Activated effector memory CD4-positive, alpha-beta T cell treated with anti-CD3 and anti-CD28 coated beads, Interleukin-2, amount 50 U/mL, for 16 hours (primary cell): ENCODE measurements around the gene CTSO.

Experiments used
- DNase-seq: peaks from one replicate; pipeline ENCODE4 v3.0.0-alpha.2; 2020

CTSO gene, protein sequence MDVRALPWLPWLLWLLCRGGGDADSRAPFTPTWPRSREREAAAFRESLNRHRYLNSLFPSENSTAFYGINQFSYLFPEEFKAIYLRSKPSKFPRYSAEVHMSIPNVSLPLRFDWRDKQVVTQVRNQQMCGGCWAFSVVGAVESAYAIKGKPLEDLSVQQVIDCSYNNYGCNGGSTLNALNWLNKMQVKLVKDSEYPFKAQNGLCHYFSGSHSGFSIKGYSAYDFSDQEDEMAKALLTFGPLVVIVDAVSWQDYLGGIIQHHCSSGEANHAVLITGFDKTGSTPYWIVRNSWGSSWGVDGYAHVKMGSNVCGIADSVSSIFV

DNA sequence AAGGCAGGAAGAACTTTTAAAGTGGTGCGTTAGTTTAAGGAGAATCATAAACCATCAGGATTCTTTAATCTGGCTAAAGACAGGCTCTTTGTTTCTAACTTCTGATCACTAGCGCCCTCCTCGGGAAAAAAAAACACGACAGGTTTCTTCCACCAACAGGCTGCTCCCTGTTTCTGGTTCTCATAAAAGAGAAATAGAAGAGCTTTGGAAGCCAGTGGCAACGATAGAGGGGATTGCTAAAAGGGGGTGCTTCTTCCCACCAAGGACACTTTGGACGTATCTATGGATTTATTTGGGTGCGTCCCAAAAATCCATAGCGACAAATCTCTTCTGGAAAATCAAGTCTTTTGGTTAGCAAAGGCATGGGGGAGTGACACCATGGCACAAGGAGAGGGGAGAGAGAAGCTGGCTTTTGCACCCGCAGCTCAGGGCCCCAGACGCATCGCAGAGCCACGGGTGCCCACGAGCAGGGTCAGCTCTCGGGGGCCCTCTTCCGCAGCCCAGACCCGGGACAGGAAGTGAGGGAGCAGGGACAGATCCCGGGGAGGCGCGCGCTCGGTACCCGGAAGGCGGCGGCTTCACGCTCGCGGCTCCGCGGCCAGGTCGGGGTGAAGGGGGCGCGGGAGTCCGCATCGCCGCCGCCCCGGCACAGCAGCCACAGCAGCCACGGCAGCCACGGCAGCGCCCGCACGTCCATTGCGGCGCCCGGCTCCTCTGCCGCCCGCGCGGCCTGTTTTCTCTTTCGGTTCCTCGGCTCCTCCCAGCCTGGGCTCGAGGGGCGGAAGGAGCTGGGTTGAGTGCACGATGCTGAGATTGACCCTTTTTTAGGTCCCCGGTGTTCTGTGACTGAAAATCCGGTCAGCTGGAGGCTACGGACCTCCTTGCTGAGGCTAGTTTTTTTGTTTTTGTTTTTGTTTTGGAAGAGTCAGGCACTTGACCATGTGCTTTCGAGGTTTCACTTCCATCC lies at the start of gene CTSO:
Gene CTSO, minus strand, starts transcription at position 716 of the 967 bp plus-strand sequence. Its CDS starts 19 bp downstream, at position 697.
- peak; percentile 89 for DNase-seq

DNA sequence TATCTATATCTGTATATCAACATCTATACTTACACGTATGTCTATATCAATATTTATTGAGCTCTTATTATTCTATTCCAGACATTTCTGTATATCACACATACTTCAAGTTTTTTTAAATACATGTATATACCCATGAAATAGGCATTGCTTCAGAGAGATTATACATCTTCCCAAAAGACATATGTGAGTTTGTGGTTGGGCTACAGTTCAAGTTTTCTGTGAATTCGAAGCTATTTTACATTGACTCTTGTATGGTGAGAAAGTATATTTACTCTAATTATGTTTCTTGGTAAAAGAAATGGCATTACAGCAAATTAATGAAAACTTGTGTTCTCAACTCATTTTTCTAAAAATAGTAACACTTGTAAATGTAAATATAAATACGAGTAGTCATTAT lies 46.8 kb upstream of the CTSO start:
- no peak for DNase-seq

DNA sequence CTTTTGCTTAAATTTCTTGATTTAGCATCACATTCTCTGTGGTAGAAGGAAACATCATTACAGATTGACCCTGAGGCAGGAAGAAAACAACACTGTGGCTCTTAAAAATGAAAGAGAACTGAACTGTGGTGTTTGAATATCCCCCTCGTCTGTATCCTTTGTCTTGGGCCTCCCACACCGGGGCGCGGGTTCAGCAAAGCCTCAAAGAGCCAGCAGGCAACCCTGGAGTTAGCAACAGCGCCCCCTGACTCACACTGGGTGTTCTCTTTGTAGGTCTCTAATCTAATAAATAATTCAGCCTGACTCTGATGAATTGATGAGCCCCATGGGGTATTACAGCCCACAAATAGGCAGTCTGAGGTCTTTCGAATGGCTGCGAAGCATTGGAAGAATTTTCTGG lies 46.1 kb upstream of the CTSO start:
- no peak for DNase-seq

DNA sequence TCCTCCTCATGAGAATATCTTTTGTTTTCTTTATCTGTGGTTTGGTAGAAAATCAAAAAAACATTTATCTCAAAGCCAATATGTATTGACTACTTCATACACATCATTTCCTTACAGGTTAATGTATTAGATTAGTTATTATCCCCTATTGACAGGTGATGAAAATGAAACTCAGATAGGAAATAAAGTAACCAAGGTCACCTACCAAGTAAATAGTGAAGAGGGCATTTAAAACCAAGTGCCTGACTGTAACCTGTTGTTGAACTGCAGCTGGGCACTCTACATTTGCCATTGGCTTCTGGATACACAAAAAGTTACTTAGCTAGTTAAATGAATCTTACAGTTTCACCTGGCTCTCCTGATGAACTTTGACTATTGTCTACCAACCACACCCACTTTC lies 41.4 kb upstream of the CTSO start:
- no peak for DNase-seq

DNA sequence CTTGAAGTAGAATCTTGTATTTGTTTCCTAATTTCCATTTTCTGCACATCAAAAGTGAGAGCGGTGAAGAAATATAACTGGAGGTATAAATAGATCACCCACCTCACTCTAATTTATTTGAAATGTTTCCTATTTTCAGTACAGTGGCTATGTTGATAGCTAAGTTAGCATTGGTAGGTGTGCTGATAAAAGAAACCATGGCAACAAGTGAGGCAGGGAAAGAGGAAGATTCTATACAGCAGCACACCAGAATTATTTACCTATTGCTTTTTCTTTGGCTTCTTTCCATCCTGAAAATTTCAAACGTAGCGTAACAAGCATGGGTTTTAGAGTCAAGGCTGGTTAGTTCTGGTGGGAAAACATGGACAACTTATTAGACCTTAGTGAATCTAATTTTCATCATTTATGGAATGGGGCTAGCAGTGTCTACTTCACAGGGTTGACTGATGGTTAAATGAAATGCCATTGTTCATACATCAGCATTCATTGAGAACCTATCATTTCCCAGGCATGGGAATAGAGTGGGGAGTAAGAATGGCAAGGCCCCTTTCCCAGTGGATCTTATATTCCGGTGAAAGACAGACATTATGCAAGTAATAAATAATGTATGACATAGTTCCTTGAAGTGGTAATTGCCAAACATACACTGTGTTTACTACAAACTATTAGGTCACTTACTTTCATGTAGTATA lies 30.6 kb upstream of the CTSO start:
- DNase-seq, result no peak

DNA sequence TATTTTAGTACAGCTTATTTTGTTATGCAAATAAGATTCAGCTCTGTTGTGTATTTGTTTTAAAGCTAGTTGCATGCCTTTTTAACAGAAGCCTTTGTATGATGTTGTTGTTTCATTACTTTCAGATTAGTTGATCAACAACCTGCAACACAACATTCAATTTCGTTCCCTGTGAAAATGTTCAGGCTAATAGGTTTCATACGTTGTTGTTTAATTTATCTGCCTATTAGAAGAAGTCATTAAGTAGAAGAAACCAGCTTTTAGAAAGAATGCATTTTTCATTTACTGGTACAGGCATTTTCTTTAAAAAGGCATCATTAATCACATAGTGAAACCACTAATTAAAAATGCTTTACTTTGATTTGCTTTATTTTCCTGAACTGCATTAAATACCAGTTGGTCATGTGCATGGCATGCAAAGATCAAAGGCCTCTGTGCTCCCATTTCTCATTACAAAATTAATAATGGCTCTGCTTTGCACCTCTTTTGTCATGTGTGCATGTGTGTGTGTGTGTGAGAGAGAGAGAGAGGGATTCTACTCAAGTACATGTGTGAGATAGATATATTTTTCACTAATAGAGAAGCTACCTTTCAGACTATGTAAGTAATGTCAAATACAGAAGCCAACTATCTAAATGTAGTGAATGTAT lies 29.2 kb upstream of the CTSO start:
- no peak for DNase-seq

DNA sequence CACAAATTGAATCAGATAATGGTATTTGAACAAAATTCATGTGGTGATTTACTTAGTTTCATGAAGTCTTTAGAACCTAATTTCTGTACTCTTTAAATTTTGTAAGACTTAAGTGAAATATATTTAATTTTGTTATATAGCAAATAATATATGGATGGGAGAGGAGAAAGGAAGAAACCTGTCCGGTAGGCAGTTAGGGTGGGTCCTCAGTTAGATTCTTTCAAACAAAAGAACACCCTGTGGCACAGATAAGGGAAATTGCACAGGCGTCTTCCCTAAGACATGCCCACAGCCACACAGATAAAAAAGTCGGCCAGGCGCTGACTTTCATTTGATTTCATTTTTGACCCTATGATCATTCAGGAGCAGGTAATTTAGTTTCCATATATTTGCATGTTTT lies 25.1 kb upstream of the CTSO start:
- DNase-seq, result no peak

DNA sequence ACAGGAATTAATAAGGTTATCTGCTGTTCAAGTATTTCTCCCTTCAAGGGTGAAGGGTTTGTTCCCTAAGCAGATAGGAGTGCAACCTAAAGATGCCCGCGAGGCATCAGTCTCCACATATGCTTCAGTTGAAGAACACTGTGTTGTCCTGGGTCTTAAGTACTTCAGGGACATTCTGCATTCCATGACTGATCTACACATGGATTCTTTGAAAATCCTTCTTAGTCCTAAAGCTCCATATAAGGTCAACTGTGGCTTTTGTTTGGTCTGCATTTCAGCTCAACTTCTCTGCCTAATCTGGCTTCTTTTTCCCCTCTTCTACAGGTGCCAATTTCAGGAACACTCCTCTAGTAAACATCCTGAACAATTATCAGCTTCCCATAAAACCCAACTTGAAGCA lies 21.8 kb upstream of the CTSO start:
- DNase-seq, result no peak

DNA sequence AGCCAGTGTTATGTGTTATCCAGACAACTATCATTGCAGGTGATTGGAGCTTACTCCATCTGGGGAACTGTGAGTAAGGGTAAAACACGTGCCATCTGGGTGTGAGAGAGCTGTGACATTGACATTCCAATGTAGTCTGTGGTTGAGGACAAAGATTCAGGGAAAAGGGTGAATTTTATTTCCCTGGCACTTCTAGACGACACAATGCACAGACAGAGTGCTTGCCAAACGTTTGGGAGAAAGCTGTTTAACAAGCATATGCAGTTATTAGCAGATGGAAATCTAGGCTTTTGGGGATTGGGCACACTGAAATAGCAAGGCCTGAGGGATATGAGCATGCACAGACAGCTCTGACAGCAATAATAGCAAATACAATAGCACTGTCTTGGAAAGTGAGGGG lies 21.3 kb upstream of the CTSO start:
- no peak for DNase-seq

DNA sequence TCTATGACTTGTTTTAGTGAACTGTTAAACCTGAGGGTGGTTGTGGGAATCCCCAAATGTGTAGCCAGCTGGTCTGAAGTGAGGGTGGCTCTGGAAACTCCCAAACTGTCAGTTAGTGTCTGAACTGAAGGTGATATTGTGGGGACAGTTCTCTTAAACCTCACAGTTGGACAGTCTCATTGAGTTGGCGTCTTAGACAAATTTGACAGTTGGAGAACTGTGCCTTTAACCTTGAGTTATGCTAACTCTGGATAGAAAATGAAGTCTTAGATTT lies 20.7 kb upstream of the CTSO start:
- no peak for DNase-seq

DNA sequence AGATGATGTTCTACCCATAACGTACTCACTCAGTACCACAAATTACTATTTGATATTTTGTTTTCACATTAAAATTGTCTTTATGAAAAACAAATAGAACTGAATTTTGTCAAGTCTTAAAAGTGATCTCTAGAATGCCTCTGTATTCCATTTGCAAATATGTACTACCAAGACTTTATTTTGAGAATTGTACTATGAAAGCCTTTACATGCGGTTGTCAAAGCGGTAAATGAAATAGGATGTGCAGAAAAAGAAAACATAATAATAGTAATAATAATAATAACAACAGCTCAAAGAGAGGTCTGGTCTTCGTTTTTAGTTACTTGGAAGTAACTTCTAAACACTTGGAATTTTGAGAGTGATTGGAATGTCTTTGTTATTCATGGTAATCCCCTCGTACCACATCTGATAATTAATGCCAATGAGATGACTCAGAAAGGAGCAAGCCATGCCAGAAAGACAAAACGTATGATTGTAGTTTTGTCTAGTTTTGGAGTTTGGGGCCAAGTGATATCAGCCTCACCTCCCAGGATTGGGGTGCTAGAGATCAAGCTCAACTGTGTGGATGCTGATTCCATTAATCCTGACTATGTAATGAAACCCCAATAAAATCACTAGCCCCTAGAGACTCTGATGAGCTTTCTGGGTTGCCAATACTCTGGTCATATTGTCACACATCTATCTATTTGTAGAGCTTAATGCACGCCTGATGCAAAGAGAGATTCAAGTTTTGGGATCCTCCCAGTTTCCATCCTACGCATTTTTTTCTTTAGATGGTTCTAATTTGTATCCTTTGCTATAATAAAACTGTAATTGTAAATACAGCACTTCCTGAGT lies 20.2 kb upstream of the CTSO start:
- DNase-seq, result no peak

DNA sequence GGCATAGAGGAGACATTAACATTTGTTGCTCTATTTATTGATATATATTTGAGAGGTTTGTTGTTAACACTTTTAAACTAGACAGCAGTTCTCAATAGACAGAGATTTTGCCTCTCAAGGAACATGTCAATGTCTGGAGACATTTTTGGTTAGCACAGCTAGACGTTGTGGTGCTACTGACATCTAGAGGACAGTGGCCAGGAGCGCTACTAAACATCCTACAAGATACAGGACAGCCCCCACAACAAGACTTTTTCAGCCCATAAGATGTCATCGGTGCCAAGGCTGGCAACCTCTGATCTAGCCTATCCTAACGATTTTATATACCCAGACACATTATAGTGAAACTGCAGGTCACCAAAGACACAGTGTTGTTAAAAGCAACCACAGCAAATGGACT lies 18.4 kb upstream of the CTSO start:
- no peak for DNase-seq

DNA sequence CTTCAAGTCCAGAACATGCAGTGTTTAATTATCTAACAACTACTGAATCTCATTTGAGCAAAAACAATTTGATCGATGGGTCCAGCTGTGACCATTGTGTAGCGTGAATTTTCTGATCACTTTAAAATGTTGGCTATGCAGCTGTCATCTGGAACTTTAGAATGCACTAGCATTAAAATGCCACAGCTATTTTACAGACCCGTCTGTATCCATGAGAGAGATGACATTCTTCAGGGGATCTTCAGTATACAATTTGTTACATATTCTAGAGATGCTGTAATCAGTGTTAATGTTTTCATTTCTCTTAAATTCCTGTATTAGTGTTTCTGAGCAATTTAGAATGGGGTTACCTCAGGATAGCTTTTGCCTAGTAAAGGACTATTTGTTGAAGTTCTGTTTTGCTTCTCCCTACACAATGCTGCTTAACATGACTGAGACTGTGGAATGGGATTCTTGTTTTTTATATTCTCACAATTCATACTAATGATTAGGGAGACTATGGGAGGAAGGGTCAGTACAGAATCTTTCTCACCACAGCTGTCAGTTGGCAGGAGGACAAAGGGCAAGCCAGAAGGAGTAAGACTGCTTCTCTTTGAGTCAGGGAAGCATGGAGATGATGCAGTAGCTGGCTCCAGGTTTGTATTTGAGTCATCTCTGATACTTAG lies 13.2 kb upstream of the CTSO start:
- no peak for DNase-seq

DNA sequence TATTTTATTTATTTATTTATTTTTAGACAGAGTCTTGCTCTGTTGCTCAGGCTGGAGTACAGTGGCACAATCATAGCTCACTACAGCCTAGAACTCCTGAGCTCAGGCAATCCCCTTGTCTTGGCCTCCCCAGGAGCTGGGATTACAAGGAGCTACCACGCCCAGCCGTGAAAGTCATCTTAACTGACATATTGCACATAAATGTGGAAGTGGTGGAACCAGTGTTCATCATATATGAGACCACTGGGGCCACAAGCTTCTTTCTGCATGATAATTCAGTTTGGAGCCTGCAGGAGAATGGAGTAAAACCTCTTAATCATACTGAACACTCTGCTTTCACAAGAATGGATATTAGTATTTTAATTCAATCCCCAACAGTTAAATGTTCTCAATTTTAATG lies 12.5 kb upstream of the CTSO start:
- DNase-seq, result no peak

DNA sequence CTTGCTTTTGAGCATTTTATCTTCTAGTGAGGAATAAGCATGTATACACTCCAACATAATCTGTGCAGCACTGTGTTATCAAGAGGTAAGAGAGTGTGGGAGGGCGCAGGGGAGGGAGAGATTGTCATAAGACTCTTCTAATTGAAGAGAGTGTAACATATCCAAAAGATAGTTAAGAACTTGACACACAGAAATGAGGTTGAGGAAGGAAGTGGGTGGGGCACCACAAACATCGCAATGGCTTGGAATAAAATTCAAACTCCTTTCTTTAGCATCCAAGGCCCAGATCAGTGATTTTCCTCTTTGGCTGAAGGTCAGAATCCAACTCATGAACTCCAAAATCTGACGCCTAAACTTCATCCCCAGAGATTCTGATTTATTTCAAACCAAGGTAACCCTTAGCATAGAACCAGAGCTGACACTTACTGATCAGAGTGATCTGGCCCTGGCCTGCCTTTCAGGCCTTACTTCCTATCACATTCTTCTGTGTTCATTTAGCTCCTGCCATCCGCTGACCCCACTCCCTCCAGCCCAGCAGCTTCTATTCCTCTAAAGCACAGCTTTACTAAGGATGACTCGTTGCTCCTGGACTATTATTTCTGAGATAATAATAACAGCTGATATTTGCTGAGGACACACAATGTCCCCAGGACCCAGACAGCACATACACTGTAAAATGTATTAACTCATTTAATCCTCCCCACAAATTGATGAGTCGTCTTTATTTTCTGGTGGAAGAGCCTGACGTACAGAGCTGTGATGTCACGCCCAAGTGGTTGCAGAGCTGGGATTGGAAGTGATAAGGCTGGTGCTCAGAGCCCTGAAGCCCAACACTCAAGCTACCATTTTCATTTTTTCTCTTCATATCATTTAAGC lies 10.6 kb upstream of the CTSO start:
- DNase-seq, result no peak

DNA sequence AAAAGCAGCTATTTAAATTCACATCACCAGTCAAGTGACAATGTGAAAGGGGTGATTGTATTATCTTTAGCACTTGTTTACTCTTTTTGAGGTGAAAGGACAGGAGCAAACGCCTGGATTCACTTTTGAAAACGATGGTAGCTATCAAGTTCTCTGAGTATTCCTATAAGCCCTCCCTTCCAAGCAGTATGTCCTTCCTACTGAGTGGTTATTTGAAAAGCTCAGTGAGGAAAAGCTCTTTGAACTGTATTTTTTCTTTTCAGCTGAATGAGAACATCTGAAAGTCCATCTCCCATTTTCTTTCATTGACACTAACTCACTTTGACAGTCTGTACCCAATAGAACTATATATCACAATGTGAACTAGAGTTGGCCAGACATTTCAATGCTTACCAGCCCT lies 9.1 kb upstream of the CTSO start:
- DNase-seq, result no peak

DNA sequence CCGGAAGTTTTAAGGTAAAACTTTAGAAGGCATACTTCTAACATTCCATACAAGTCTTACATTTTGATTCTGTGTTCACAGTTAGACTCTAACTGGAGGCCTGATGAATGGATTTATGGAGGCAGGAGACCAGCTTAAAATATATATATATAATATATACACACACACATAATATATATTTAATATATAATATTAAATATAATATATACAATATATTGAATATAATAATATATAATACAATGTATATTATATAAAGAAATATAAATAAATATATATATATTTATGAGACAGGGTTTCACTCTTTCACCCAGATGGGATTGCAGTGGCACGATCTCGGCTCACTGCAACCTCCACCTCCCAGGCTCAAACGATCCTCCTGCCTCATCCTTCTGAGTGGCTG lies 7.9 kb upstream of the CTSO start:
- no peak for DNase-seq

DNA sequence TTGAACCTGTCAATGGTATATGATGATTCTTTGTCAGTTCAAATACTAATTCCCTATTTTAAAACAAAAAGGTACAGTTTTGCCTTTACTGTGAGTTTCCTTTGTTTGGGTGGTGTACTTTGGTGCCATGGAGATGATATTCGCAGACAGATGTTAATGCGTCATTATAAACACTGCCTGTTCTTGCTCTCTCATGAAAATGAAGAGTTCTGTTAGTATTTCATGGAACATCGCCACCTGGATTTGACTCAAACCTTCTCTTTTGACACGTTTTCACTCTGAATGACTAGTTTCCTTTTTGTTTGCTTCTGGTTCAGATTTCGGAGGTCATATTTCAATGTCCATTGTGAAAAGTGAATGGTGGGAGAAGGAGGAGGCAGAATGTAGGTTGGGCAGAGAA lies 6.9 kb upstream of the CTSO start:
- no peak for DNase-seq

DNA sequence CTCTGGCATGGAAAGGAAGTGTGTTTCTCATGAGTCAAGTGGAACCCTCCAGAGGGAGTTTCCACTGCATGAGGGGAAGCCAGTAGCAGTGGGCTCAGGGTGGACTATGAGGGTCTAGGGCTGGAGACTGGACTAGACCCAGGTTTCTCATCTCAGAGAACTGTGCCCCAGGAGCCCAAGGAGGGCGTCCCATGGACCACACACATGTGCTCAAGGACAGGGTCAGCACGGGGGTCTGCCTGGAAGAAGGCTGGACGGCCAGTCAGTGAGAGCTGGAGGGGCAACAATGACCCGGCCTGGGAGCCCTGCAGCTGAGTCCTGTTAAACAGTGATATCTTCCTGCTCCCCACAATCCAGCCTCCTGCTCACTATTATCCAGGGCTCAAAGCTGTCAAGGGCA lies 5.8 kb upstream of the CTSO start:
- DNase-seq, result no peak

DNA sequence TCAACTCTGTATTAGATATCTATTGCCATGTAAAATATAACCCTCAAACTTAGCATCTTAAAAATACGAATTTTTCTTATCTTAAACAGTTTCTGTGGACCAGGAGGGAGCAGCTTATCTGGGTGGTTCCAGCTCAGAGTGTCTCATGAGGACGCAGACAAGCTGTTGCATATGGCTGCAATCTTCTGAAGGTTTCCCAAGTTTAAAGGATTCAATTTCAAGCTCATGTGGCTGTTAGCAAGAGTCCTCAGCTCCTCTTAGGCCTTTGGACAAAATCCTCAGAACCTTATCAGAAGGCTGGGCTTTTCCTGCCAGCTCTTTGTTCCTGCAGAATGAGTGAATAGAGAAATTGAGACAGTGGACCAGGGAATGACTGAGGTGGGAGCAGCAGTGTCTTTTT lies 2.8 kb upstream of the CTSO start:
- DNase-seq, result no peak

DNA sequence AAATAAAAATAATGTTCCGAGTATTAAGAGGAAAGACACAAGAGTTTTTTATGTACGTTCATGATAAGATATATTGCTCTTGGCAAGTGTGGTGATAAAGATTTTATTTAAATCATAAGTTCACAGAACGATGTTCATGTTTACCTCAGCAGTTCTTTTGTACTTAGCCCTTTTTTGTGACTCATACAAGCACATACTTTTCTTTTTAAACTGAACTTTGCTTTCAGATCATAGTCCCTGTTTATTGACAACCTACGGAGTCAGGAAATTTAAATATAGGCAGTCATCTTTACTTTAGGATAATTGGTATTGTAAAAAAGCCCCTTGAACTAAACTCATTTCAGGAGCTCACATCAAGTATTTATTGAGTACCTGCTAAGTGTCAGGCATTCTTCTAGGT lies 1.3 kb upstream of the CTSO start:
- no peak for DNase-seq
